OCI-M1 (cell line): ENCODE measurements around the gene PRR14.
"Not testable (repeated sequence)": the region's sequence is repeated elsewhere in the genome, so short reads cannot be mapped to it uniquely, and the experiment has no call there.

Experiments used
- DNase-seq: peaks from one replicate; lab custom pipeline; 2025; lab: John Stamatoyannopoulos, UW

PRR14 gene

DNA sequence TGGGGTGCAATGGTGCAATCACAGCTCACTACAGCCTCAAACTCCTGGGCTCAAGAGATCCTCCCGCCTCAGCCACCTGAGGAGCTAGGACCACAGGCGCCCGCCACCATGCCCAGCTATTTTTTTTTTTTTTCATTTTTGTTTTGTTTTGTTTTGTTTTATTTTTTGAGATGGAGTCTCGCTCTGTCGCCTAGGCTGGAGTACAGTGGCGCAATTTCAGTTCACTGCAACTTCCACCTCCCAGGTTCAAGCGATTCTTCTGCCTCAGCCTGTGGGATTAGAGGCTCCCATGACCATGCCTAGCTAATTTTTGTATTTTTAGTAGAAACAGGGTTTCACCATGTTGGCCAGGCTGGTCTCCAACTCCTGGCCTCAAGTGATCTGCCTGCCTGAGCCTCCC lies 18.3 kb upstream of the PRR14 start:
- not testable (repeated sequence) for DNase-seq

DNA sequence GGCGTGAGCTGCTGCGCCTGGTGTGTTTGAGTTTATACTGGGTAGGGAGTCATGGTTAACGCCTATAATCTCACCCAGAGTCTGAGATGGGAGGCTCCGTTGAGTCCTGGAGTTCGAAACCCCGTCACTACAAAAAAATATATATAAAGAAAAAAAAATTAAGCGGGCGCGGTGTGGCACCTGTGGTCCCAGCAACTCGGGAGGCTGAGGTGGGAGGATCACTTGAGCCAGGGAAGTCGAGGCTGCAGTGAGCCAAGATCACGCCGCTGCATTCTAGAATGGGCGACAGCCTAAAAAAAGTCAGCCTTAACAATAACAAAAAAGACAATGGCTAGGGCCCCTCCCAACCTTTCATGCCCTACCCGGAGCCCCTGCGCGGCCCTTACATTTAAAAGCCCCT lies 17.2 kb upstream of the PRR14 start:
- DNase-seq, result no peak

DNA sequence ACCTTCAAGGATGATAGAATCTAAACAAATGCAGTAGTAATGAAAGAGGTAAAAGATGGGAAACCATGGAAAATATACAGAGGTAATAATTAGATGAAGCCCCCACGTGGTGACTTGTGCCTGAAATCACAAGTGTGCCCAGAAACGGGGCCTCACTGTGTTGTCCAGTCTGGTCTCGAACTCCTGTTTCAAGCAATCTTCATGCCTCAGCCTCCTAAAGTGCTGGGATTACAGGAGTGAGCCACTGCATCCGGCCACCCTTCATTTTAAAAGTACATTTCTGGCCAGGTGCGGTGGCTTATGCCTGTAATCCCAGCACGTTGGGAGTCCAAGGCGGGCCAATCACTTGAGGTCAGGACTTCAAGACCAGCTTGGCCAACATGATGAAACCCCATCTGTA lies 14.2 kb upstream of the PRR14 start:
- DNase-seq, result no peak

DNA sequence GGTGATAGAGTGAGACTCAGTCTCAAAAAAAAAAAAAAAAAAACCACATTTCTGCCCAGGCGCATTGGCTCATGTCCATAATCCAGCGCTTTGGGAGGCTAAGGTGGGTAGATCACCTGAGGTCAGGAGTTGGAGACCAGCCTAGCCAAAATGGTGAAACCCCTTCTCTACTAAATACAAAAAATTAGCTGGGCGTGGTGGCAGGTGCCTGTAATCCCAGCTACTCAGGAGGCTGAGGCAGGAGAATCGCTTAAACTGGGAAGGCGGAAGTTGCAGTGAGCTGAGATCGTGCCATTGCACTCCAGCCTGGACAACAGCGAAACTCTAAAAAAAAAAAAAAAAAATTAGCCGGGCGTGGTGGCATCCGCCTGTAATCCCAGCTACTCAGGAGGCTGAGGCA lies 13.6 kb upstream of the PRR14 start:
- DNase-seq, result not testable (repeated sequence)

DNA sequence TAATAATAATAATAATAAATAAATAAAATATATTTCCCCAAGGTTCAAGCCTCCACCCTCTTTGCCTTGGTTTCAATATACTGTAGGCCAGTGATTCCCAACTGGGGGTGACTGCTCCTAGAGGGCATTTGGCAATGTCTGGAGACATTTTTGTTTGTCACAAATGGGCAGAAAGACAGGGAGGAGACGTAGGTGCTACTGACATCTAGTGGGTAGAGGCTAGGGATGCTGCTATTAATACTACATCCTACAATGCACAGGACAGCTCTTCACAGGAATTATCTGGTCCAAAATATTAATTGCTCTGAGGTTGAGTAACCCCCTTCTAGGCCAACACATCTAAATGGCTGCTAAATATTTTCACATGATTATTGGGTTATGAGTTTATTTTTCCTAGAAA lies 12.8 kb upstream of the PRR14 start:
- peak; percentile 87 for DNase-seq

DNA sequence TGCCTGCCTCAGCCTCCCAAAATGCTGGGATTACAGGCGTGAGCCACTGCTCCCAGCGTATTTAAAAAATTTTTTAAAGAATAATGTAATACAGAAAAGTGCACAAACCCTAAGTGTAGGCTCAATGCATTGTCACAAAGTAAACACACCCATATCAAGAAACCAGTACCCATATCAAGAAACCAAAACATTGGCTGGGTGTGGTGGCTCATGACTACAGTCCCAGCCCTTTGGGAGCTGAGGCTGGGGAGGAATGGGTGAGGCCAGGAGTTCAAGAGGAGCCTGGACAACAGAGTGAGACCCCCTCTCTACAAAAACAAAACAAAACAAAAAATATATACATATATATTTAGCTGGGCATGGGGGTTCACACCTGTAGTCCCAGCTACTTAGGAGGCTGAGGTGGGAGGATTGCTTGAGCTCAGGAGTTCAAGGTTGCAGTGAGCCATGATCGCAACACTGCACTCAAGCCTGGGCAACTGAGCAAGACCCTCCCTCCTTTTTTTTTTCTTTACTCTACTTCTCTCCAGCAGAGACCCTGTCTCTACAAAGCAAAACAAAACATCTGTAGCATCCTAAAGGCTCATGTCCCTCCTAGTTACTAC lies 9.3 kb upstream of the PRR14 start:
- no peak for DNase-seq

DNA sequence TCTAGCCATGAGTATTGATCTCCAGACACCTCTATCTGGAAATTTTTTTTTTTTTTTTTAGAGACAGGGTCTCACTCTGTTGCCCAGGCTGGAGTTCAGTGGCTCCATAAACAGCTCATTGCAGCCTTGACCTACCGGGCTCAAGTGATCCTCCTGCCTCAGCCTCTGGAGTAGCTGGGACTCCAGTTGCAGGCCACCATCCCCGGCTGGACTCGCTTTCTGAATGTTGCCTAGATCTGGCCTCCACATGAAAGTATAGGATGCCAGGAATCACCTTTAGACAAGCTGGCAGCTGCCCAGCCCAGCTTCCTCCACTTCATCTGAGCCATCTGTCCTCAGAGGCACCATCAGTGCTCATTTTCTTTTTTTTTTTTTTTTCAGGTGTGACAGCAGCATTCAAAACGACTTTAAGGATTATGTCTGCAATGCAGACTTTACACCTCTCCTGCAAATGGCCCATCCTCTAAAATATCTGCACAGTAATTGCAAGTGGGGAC lies 6.4 kb upstream of the PRR14 start:
- no peak for DNase-seq

DNA sequence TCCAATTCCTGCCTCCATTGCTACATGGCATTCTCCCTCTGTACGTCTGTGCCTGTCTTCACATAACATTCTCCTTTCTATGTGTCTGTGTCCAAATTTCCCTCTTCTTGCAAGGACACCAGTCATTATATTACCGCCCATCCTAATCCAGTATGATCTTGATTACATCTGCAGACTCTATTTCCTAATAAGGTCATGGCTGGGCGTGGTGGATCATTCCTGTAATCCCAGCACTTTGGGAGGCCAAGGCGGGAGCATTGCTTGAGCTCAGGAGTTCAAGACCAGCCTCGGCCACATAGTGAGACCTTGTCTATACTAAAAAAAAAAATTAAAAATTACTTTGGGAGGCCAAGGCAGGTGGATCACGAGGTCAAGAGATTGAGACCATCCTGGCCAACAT lies 5.0 kb upstream of the PRR14 start:
- DNase-seq, result no peak

DNA sequence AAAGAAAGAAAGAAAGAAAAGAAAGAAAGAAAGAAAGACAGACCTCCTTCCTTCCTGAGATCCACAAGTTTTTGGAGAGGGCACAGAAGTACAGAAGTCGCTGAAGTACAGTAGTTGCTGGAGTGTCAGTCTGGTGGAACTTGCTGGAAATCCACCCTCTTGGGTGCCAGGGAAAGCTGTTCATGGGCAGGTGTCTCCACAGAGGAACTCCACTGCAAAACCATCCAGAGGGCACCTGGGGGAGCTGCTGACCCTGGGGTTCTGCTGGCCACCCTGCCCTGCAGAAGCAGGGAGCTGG lies 3.5 kb upstream of the PRR14 start:
- DNase-seq, result no peak

DNA sequence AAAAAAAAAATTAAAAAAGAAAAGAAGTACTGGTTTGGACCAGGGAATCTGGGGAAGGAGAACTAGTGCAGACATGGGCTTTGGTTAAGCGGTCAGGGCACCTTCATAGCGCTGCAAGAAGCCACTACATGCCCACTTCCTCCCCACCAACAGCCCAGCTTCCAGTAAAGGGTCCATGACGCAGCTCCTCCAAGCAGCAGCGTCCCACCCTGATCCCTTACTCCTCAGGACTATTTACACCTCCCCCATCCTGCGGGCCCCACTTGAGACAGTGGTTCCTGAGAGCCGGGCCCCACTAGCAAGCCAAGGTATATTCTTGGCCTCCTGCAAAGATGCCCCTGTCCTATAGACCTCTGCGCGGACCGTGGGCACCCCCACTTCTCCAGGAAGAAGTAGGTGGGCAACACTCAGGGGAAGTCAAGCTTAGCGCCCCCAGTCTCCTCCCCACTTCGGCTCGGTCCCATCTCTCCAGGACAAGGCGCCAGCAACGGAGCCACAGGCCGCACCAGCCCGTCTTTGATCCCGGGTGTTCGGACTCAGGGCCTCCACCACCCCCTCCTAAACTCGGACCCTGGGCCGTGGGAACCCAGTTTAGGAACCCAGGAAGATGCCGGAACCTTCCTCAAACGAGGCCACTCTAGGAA lies 913 bp upstream of the PRR14 start:
- peak; percentile 76 for DNase-seq

DNA sequence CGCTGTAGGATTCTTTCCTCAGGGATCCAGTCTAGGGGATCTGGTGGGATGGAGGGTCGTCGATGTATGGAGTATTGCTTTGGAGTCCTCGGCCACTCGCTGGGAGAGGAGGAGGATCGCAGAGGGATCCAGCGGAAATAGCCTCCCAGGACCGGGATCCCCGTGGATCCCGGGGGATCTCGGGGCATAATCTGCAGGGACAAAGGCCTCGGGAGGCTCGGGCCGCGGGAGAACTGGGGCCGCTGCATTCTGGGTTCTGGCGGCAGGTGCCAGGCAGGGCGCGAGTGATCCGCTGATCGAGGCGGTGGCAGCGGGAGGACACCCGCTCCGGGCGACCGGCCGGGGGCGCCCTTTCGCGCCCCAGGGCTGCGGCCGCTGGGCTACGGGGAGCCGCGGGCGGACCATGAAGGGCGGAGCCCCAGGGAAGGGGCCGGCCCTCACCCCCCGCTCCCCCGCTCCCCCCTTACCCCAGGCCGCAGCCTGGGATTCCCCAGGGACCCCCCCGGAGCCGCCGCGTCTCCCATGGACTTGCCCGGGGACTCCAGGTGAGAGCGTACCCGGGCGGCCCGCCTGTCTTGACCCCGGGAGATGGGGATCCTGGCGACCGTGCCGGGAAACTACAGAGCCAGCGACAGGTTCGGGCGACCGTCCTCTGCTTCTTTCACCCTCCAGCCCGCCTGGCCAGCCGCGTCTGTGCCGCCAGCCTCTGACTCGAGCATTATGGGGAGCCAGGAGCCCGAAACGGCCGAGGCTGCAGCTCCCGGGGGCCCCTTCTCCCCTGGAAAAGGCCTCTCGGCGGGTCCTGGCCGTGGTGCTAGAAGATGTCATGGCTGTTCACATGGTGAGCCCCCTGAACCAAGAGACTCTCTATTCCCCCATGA lies 604 bp downstream of the PRR14 start:
- DNase-seq, result peak; percentile 92

DNA sequence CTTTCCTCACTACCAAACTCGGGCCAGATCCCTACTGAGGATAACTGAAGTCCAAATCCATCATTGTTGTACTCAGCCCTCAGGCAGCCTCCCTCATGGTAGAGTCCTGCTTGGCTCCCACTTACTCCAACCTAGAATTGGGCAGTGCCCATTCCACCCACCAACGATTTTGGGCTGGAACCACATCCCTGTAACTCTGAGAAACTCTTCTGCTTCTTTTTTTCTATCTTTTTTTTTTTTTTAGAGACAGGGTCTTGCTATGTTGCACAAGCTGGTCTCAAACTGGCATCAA lies 1.2 kb downstream of the PRR14 start:
- no peak for DNase-seq

DNA sequence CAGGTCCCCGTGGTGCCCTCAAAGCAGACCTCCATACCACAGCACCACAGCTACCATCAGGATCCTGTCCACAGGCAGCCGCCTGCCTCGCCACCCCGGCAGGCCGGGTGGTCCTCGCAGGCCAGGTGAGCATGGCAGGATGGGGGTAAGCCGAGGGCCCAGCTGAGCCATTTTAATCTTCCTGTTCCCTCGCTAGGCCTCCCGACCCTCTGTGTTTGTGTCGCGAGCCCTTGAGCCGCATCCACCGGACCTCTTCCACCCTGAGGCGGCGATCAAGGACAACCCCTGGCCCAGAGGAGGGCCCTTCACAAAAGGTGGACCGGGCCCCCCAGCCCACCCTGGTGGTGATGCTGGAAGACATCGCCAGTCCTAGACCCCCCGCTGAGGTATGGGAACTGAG lies 2.0 kb downstream of the PRR14 start:
- no peak for DNase-seq

DNA sequence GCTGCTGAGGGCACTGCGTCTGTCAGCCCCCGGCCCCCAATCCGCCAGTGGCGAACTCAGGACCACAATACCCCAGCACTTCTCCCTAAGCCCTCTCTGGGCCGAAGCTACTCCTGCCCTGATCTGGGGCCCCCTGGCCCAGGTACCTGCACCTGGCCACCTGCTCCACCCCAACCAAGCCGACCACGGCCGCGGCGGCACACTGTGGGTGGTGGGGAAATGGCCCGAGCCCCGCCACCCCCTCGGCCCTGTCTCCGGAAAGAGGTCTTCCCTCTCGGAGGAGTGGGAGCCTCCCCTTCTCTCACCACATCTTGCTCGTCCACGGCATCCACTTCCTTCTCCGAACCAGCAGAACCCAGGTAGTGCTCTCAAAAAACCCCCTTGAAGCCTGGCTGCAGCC lies 4.1 kb downstream of the PRR14 start:
- DNase-seq, result no peak

DNA sequence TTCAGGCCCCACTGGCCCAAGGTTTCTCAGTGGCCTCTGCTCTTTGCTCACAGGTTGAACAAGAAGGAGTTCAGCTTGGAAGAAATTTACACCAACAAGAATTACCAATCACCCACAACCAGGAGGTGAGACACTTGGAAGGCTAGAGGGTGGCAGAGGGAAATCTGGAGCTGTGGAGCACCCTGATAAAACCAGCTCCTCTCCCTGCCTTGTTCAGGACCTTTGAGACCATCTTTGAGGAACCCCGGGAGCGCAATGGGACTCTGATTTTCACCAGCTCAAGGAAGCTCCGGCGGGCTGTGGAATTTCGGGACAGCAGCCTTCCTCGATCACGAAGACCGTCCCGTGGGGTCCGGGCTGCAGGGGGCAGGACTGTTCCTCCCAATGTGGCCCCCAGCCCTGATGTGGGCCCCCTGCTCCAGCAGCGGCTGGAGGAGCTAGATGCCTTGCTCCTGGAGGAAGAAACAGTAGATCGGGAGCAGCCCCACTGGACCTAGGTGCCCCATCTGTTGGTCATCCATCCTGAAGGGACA lies 5.1 kb downstream of the PRR14 start:
- no peak for DNase-seq

DNA sequence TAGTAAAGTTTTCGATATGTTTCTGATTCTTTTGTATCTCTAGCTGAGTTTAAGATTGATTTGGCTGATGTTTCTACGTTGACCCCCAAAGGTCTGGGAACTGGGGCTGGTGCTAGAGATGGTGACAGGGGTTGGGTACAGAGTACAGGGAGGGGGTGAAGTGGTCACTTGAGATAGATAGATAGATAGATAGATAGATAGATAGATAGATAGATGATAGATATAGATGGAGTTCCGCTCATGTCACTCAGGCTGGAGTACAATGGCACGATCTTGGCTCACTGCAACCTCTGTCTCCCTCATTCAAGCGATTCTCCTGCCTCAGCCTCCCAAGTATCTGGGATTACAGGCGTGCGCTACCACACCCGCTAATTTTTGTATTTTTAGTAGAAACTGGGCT lies 5.6 kb downstream of the PRR14 start:
- DNase-seq, result no peak

DNA sequence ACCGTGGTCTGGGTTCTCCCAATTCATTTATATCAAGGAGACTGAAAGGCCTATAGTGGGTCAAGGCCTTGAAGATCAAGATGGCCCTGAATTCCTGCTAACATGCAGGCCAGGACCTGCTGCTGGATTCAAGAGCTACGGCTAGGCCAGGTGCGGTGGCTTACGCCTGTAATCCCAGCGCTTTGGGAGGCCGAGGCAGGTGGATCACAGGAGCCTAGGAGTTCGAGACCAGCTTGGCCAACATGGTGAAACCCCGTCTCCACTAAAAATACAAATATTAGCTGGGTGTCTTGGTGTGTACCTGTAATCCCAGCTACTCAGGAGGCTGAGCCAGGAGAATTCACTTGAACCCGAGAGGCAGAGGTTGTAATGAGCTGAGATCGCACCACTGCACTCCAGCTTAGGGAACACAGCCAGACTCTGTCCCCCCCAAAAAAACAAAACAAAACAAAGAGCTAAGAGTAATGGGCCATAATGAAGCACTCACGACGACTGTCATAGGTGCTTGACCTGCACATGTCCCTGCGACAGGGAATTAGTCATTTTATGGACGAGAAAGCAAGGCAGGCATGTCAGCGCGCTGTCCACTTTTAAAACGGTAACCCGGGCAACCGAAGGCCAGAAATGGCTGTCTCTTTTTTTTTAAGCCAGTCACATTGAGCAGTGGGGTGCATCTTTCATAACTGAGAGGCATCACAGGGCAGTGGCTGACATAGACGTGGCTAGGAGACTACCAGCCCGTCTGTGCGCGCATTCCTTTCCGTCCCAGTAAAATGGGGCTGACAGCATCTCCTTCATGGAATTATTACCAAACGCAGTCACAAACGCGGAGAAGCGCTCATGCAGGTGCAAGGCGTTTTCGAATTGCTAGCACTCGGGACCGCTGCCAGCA lies 6.5 kb downstream of the PRR14 start:
- no peak for DNase-seq

DNA sequence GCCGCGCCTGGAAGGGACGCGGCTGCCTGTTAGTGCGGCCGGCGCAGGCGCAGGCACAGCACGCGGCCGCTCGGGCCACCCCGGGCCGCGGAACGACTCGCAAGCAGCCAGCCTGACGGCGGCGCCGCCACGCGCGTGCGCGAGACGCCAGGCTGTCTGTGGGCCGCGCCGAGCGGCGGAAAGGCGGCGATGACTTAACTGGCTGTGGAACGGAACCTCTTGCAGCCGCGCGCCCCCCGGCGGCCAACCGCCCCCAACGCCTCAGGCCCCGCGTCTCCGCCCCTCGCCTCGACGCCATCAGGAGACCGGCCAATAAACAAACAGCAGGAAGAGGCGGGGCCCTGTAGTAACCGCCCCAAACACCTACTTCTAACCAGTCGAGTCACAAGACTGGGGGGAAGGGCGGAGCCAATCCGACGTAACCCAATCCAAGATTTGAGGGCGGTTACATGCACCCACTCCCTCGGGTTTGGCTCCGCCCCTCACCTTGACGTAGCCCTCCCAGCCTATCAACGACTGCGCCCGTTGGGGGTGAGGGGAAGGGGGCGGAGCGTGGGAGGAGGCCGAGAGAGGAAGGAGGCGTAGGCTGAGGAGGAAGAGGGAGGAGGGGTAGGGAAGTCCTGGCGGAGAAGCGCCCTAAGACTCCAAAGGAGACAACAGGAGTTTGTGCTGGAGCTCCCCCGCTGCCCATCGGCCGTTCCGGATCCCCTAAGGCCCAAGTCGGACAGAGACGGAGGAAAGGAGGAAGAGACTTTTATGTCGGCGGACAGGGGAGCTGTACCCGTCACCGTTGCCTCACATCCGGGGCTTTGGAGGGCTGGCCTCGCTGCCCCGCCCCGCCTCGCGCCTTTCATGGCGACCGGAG lies 7.3 kb downstream of the PRR14 start, which contains the start of gene FBRS:
Gene FBRS (plus strand): TSS at position 566 of the 865 bp plus-strand sequence. CDS start 1,088 bp downstream, outside the sequence.
- peak; percentile 100 for DNase-seq

DNA sequence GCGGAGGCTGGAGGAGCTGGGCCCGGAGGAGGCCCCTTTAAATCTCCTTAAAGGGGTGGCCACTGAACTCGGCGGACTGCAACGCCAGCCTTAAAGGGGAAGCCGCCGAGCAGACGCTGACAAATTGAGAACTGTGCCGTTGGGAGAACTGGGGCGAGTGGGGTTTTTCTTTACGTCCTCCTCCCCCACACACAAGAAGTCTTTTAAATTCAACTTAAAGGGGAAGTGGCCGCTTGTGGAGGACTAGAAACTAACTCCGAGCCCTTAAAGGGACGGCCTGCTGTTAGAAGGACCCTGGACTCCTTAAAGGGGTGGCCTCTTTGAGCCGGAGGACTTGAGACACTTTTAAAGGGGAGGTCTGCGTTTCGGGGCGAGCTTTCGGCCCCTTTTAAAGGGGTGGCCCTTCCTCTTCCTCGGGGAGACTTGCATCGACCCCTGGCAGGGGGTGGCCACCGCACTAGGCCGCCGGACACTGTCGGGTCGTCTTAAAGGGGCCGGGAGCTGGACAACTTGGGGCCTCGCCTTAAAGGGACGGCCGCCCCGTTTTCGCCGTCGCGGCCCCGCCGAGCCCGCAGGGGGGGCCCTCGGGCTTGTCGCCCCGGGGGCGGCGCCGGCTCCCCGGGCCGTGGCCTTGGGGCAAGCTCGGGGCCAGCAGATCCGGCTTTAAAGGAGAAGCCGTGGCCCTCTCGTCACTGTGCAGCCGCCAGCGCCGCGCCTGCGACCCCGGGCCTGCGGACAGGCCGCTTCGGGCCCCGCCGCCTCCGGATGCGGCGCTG lies 8.2 kb downstream of the PRR14 start:
- DNase-seq, result peak; percentile 99
